ENCODE data around the gene NCKAP1. TPM values are rescaled to one million over a fixed set of nuclear protein-coding genes. Genes with fewer than 3 reads are reported as not detected.

NCKAP1 gene
- total and polyA plus RNA-seq, 4 donors: 36.4 to 194 (median 73.1) TPM

DNA sequence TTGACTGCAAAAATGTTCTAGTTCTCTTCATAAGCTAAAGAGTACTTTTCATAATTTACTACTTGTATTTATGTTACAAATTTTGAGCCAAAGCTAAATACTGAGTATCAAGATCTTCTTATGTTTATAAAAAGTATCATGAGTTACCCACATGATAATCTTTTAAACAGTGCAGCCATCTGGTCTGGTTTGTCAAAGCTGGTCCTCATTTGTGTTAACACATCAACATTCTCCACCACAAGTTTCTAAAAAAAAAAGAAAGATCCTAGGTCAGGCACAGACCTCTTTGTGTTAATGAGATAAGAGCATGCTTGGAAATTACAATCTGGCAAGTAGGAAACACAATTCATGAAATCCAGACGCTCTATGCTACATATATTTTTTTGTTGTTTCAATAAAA, 96.3 kb downstream of the NCKAP1 start:
- Histone ChIP-seq H3K9ac (ENCODE audit: insufficient read depth in 1 of 2, low read length in 2 of 2) (no peak overlapping the region), H3K27me3 (ENCODE audit: control insufficient read depth in 3 of 3, insufficient read depth in 3 of 3, low read length in 2 of 3) (no peaks in the 10 kb centered on the region), H3K36me3 (ENCODE audit: control insufficient read depth in 4 of 4, insufficient read depth in 4 of 4, low read length in 4 of 4) (peaks cover under 1 to 23% (median 6%) of the 10 kb centered on the region in 4 donors), H3K27ac (ENCODE audit: low read depth in 1 of 2, low read length in 1 of 2) (no peak overlapping the region), H3K4me3 (no peak overlapping the region), H3K9me3 (ENCODE audit: control insufficient read depth in 4 of 4, insufficient read depth in 3 of 4, low read length in 3 of 4) (no peaks in the 10 kb centered on the region), H3K4me1 (ENCODE audit: control insufficient read depth in 5 of 5, insufficient read depth in 5 of 5, low read length in 5 of 5) (peaks cover 0 to 19% (median 0%) of the 10 kb centered on the region in 5 donors)
- TF ChIP-seq, protein P1, sequence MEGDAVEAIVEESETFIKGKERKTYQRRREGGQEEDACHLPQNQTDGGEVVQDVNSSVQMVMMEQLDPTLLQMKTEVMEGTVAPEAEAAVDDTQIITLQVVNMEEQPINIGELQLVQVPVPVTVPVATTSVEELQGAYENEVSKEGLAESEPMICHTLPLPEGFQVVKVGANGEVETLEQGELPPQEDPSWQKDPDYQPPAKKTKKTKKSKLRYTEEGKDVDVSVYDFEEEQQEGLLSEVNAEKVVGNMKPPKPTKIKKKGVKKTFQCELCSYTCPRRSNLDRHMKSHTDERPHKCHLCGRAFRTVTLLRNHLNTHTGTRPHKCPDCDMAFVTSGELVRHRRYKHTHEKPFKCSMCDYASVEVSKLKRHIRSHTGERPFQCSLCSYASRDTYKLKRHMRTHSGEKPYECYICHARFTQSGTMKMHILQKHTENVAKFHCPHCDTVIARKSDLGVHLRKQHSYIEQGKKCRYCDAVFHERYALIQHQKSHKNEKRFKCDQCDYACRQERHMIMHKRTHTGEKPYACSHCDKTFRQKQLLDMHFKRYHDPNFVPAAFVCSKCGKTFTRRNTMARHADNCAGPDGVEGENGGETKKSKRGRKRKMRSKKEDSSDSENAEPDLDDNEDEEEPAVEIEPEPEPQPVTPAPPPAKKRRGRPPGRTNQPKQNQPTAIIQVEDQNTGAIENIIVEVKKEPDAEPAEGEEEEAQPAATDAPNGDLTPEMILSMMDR (IDR thresholded peaks at IDR 0.05; ENCODE audit: control extremely low read depth, extremely low read depth): no peak
- no peak for ATAC-seq (ENCODE audit: insufficient read depth, low FRiP score)
- 64 to 67% methylated on average over 1 of the region's 1 CpG for WGBS, 2 donors
- DNase-seq: peak in 2 of 3 donors; percentile 61 to 68

DNA sequence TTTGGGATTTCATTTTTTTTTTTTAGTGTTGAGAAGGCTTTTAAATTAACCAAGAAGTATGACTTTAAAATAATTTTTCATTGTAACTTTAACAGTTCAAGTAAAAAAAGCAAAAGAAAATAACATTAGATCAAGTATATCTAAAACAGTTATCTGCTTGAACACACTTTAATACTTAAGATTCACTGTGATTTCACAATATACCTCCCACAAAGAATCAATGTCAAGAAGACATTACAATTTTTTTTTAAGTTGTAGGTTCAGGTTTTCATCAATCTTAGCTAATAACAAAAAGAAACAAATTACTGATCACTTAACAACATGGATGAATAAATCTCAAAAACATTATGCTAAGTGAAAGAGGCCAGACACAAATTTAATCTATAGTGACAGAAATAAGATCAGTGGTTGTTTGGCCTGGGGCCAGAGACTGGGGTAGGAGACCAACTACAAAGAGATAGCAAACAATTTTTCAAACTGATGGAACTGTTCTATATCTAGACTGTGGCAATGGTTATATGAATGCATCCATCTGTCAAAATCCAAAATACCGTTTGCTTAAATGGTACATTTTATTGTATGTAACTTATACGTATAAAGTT, 97.0 kb downstream of the NCKAP1 start:
- 84 to 88% methylated on average over 2 of the region's 2 CpGs for WGBS, 2 donors

DNA sequence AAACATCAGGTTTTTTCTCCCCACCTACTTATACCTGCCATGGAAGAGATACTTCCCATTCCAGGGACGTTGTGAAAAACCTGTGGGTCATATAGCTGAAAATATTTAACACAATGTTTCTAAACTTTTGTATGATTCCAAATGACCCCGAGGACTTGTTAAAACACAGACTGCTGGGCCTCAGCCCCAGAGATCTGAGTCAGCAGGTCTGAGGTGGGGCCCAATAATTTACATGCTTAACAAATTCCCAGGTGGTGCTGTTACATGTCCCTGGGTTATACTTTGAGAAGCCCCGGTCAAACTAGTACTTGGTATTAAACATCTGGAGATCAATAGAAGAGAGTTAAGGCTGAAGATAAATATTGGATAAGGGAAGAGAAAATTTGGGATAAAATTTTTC, 100.4 kb downstream of the NCKAP1 start:
- H3K9me3 ChIP-seq (ENCODE audit: control insufficient read depth in 4 of 4, insufficient read depth in 3 of 4, low read length in 3 of 4): no peaks in the 10 kb centered on the region
- H3K4me3 ChIP-seq: no peak overlapping the region
- TF ChIP-seq, protein P1 (IDR thresholded peaks at IDR 0.05; ENCODE audit: control extremely low read depth, extremely low read depth): no peak
- DNase-seq (no peak), ATAC-seq (ENCODE audit: insufficient read depth, low FRiP score) (no peak)
- H3K27ac ChIP-seq (ENCODE audit: low read depth in 1 of 2, low read length in 1 of 2): no peak overlapping the region
- WGBS, 2 donors: 86 to 95% methylated on average over 3 of the region's 3 CpGs
- H3K9ac ChIP-seq (ENCODE audit: insufficient read depth in 1 of 2, low read length in 2 of 2): no peak overlapping the region
- no peaks in the 10 kb centered on the region for H3K27me3 ChIP-seq (ENCODE audit: control insufficient read depth in 3 of 3, insufficient read depth in 3 of 3, low read length in 2 of 3)
- peaks cover 0 to 15% (median 0%) of the 10 kb centered on the region in 5 donors for H3K4me1 ChIP-seq (ENCODE audit: control insufficient read depth in 5 of 5, insufficient read depth in 5 of 5, low read length in 5 of 5)
- peaks cover 0 to 27% (median 13%) of the 10 kb centered on the region in 4 donors for H3K36me3 ChIP-seq (ENCODE audit: control insufficient read depth in 4 of 4, insufficient read depth in 4 of 4, low read length in 4 of 4)

More for the DNA sequence above, 97.0 kb downstream of the NCKAP1 start:
- TF ChIP-seq, protein P1 (IDR thresholded peaks at IDR 0.05; ENCODE audit: control extremely low read depth, extremely low read depth): no peak
- Histone ChIP-seq H3K36me3 (ENCODE audit: control insufficient read depth in 4 of 4, insufficient read depth in 4 of 4, low read length in 4 of 4) (peaks cover 0 to 22% (median 7%) of the 10 kb centered on the region in 4 donors), H3K9ac (ENCODE audit: insufficient read depth in 1 of 2, low read length in 2 of 2) (no peak overlapping the region), H3K4me3 (no peak overlapping the region), H3K4me1 (ENCODE audit: control insufficient read depth in 5 of 5, insufficient read depth in 5 of 5, low read length in 5 of 5) (peaks cover 0 to 15% (median 0%) of the 10 kb centered on the region in 5 donors), H3K9me3 (ENCODE audit: control insufficient read depth in 4 of 4, insufficient read depth in 3 of 4, low read length in 3 of 4) (no peaks in the 10 kb centered on the region), H3K27me3 (ENCODE audit: control insufficient read depth in 3 of 3, insufficient read depth in 3 of 3, low read length in 2 of 3) (no peaks in the 10 kb centered on the region), H3K27ac (ENCODE audit: low read depth in 1 of 2, low read length in 1 of 2) (no peak overlapping the region)
- ATAC-seq (ENCODE audit: insufficient read depth, low FRiP score) (no peak), DNase-seq (peak in 2 of 3 donors; percentile 11 to 15)

Data from lung (tissue), 12 donors.